Thyroid gland (tissue), 4 donors: ENCODE measurements around the gene QPCT. TPM values are rescaled to one million over a fixed set of nuclear protein-coding genes. Genes with fewer than 3 reads are reported as not detected.

Experiments used
- DNase-seq, 2 donors: peaks; one replicate each; pipeline ENCODE4 v3.0.0-alpha.2; 2019
- H3K27ac ChIP-seq, 3 donors: fragments of 200-600 bp; sonication (generic); 1 replicate in 2 of 3; 2 replicates in 1 of 3; pipeline ENCODE4 v1.5.1; 2016 to 2019; ENCODE audit warnings: mild to moderate bottlenecking in 1 of 3, moderate library complexity in 1 of 3
- H3K27me3 ChIP-seq: fragments of 200-600 bp; sonication (generic); one replicate; pipeline ENCODE4 v1.5.1; 2019
- H3K36me3 ChIP-seq, 2 donors: fragments of 200-600 bp; sonication (generic); one replicate each; pipeline ENCODE4 v1.5.1; 2016 to 2019
- H3K4me1 ChIP-seq, 2 donors: fragments of 200-600 bp; sonication (generic); one replicate each; pipeline ENCODE4 v1.5.1; 2017 to 2019
- H3K4me3 ChIP-seq, 3 donors: fragments of 200-600 bp; sonication (generic); replicated peaks in 1 of 3; 1 replicate in 2 of 3; 2 replicates in 1 of 3; pipeline ENCODE4 v1.5.1; 2016; ENCODE audit warnings: mild to moderate bottlenecking in 1 of 3
- H3K9me3 ChIP-seq: fragments of 200-600 bp; sonication (generic); one replicate; pipeline ENCODE4 v1.5.1; 2017
- CTCF ChIP-seq, 6 experiments: fragments of 200-600 bp in 3 of 6; fragments of 450-650 bp in 3 of 6; sonication (generic) in 3 of 6; IDR thresholded peaks; one replicate each; pipeline ENCODE4 v1.5.1; 2016 to 2019; ENCODE audit warnings: antibody characterized with exemption in 6 of 6, mild to moderate bottlenecking in 2 of 6, inconsistent platforms in 1 of 6, moderate library complexity in 1 of 6
- POLR2A ChIP-seq, 2 donors: fragments of 450-650 bp; IDR thresholded peaks; one replicate each; pipeline ENCODE4 v1.6.1; 2017; ENCODE audit warnings: antibody characterized with exemption in 2 of 2, mild to moderate bottlenecking in 2 of 2, moderate library complexity in 1 of 2
- WGBS, 2 donors: methylation state at CpG; one replicate each; pipeline ENCODE4 v1.1.5; 2017; 5-methylcytosine and 5-hydroxymethylcytosine counted together
- intact Hi-C: fragments of 100-400 bp; cut with DNase I; formaldehyde crosslinking; loops from one replicate; pipeline ENCODE4 v1.15.1; 2023
- small RNA-seq: library from RNA; depleted of rRNA; stranded (forward); fragments of <200 nt; gene quantifications from one replicate; pipeline ENCODE3, GENCODE V24; 2016
- total RNA-seq, 4 donors: library from RNA; depleted of rRNA; stranded (reverse); fragments of >200 nt; gene quantifications; one replicate each; pipeline ENCODE4 v1.2.3, GENCODE V29; 2016

The QPCT gene
- total RNA-seq, 4 donors from 2014 or later: 1.0 to 6.0 (median 4.3) TPM

- WGBS, 2 donors: 88 to 91% methylated on average over 4 of the region's 4 CpGs
- no peak for DNase-seq
- H3K9me3 ChIP-seq: no peaks in the 10 kb centered on the region
- no peak overlapping the region for H3K4me3 ChIP-seq
- H3K27ac ChIP-seq: no peak overlapping the region
- intact Hi-C loops: no loop called here
- H3K27me3 ChIP-seq: no peaks in the 10 kb centered on the region
- TF ChIP-seq CTCF (IDR thresholded peaks at IDR 0.05) (no peak), POLR2A (IDR thresholded peaks at IDR 0.05) (no peak)
- no peaks in the 10 kb centered on the region for H3K4me1 ChIP-seq
- no peaks in the 10 kb centered on the region for H3K36me3 ChIP-seq
Measured at GRCh38 chr2:37422816-37423215, 78.4 kb downstream of the QPCT start.

Small RNA genes within 50 kb of the gene (small RNA-seq; reads per million reads assigned to genes)
- not detected for gene RNU6-939P

Other genes starting within 250 kb of the QPCT start
- gene EIF2AK2, start 187.7 kb upstream of the QPCT start, total RNA-seq: 10 to 100 TPM; 28.6 to 41.7 (median 31.0) TPM
- not detected for gene SULT6B1, start 156.0 kb upstream of the QPCT start, total RNA-seq
- gene CEBPZOS, start 148.1 kb upstream of the QPCT start, total RNA-seq: 10 to 100 TPM; 21.0 to 34.2 (median 29.3) TPM
- 10 to 100 TPM; 31.4 to 46.1 (median 34.5) TPM for gene CEBPZ, start 113.0 kb upstream of the QPCT start, total RNA-seq
- 10 to 100 TPM; 11.5 to 23.1 (median 19.1) TPM for gene NDUFAF7, start 113.0 kb upstream of the QPCT start, total RNA-seq
- 10 to 100 TPM; 31.3 to 45.2 (median 42.2) TPM for gene PRKD3, start 19.8 kb upstream of the QPCT start, total RNA-seq